Ovary (tissue), 3 donors: Measurements from ENCODE around the gene SNAPC3.

Experiments
- CTCF ChIP-seq, 3 donors: fragments of 450-650 bp in 2 of 3; fragments of 200-600 bp in 1 of 3; IDR thresholded peaks; one replicate each; pipeline versions ENCODE4 v1.5.1 to v1.8.0; 2016 to 2022; ENCODE audit warnings: antibody characterized with exemption in 3 of 3, mild to moderate bottlenecking in 1 of 3
- EP300 ChIP-seq: sonication (generic); formaldehyde crosslinking; IDR thresholded peaks from one replicate; pipeline ENCODE4 v1.6.1; 2017; ENCODE audit warnings: antibody characterized with exemption
- POLR2A ChIP-seq: fragments of 450-650 bp; IDR thresholded peaks from one replicate; pipeline ENCODE4 v1.6.1; 2017; ENCODE audit warnings: antibody characterized with exemption, mild to moderate bottlenecking, moderate library complexity
- donor health status: DM: no; HTN: no; CAD: no.

GRCh38 chr9:15485836-15486666 lies 63.4 kb downstream of the SNAPC3 start:
- TF ChIP-seq CTCF (IDR thresholded peaks at IDR 0.05) = peak in 1 of 3 donors; percentile 23
- TF ChIP-seq POLR2A = no peak
- no peak for TF ChIP-seq EP300
